Measurements from ENCODE around the gene BGN.

BGN gene

DNA sequence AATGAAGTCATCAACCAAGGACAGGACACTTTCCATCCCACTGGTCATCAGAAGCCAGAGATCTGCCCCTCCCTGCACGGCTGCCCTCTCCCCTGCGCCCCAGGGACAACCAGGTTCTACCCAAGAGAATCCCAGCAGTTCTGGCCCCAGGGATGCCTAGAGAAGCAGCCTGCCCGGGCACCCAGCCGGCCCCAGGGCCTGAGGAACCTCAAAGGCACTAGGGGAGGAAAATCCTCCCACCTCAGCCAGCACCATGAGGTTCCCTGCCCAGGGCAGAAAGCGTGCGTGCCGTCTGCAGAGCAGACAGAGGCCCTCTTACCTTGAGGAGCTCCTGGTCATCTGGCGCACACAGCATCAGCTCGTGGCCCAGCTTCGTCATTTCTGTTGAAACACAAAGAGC lies 32.5 kb upstream of the BGN start:
- no peak for DNase-seq

DNA sequence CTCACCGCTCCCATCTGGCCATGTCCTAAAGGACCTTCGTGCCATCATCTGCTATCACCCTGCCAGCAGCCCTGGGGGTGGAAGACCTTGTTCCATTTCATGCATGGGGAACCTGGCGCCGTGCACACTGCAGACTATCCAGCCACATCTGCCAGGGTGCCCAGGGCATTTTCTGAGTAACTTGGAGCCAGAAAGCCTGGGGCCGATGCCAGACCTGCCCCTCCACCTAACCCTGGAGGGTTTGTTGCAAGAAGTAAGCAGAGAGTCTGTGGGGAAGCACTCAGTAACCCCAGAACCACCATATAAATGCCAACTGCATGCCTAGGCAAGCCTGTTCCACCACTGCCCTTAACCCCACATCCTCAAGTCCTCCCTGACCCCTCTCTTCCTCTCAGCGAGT lies 31.7 kb upstream of the BGN start:
- DNase-seq: no peak

DNA sequence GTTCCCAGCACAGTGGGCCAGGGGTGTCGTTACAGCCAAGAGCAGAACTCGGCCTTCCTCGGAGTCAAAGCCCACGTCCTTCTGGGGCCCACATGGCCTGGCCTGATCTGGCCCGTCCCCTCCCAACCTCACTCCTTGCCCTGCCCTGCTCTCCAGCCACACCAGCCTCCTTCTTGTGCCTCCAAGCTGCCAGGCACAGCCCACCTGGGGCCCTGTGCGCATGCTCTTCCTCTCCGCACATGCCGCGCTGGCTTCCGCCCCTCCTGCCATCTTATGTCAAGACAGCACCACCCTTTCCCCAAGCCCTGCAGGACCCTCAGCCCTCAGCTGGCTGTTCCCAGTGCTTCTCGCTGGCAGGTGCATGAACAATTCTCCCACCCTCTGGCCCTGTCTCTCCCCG lies 31.2 kb upstream of the BGN start:
- no peak for DNase-seq

DNA sequence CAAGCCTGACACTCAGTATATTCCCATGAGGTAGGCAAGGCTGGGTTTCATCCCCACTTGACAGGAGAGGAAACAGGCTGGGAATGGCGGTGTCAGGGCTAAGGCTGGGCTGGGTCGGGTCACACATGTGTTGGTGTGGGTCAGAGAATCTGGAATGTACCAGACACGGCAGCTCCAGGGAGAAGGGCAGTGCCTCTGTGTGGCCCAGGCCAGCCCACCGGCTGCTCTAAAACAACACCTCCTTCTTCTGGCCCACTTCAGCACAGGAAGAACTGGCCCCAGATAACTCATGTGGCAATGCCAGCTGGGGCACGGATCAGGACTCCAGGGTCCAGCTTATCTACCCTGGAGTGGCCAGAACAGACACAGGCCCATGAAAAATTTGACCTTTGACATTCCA lies 30.7 kb upstream of the BGN start:
- no peak for DNase-seq

DNA sequence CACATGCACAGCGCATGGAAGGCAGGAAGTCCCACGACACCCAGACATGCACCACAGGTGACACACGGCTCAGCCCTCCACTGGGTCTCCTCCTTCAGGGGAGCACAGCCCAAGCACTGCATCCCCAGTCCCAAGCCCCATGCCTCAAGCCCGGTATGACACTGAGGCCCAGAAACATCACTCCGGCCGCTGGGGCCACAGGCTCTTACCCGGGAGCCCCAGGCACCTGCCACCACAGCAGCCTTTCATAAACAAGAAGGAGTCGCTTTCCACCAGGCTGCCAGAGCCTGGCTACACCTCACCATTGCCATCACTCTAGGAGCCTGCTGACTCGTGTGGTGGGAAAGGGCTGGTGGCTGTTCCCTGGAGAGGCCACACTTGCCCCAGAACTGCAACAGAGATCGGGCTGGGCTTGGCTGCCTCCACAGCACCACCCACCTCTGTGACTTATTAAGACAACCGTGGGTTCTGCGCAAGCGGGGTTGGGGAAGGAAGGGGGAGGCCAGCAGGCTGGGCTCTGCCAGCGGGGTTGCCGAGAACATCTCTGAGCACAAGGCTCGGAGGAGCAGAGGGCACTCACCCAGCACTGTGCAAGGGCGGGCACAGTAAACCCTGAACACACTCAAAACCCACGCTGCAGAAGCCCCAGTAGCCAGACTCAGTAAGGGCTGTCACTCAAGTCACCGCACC lies 28.9 kb upstream of the BGN start:
- no peak for DNase-seq

DNA sequence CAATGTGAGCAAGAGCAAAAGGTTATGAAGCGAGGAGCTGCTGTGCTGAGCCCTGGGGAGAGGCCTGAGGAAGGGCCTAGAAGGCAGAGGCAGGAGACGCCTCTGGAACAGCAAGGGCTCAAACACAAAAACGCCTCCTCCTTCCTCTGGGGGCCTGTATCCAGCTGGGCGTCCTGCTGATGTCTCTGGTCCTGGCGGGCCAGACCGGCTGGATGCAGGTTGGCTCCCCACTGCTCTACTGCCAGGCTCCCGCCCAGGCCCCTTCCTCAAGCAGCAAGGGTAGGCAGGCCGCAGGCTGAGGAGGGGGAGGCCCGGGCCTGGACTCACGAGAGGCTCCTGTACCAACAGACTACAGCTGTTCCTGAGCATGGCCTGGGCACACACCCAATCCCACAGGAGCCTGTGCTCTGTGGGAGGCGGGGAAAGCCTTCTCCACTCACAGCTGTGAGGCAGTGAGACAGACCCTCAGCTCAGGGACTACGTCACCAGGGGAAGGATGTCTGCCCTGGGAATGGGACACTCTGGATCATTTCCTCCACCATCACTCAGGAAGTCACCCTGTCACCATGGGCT lies 26.7 kb upstream of the BGN start:
- DNase-seq: no peak

DNA sequence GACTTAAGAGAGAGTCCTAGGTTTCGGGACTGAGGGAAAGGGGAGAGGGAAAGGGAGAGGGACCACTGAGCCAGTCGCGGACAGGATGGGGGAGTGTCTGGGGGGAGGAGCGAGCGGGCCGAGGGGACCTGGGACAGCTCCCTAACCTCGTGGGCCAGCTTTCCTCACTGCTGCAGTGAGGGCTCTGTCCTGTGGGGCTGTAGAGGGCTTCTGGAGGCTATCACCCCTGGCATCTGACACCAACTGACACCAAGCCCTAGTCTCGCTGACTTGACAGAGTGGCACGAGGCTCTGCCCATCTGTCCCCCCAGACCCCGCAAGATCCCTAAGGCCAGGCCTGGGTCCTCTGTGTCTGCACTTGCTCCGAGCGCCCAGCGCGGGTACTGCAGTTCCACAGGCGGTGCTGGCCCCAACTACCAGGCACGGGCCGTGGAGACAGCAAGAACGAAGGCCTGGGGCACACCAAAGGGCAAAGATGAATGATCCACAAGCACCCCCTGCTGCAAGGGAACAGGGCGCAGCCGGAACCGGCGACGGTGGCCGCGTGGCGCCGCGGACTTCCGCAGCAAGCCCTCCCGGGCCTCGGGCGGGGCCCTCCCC lies 24.9 kb upstream of the BGN start:
- DNase-seq: no peak

DNA sequence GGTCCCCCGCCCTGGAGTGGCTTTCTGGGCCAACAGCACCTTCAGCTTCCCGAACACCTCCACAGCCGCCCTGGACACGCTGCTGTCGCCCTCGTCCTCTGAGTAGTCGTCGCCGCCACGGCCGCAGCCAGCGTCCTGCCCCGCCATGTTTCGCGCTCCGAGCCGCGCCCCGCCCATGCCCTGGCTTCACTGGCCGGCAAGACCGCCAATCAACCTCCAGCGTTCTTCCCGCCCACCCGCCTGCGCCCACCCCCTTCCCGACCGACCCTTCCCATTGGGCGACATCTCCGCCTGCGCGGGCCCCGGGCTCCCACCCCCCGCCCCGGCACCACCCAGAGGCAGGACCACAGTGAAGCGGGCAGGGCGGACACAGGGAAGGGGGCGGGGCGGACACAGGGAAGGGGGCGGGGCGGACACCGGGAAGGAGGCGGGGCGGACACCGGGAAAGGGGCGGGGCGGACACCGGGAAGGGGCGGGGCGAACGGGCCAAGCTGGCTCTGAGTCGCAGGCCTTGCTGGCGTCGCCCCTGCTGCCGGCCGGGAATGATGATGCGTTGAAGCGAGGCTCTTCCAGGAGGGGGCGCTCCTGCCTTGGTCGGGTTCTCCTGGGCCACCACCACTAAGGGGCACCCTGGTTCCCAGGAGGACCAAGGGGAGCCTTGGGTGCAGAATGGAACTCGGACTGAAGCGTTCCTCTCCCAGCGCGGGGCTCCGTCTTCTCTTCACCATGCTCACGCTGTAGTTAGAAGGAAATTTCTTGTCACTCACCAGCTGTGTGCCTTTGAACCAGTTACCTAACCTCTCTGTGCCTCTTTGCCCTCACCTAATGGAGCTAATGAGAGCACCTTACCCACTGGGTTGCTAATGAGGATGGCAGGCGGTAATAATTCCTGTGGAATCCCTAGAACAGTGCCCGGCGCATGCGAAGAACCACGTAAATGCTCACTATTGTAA lies 24.1 kb upstream of the BGN start, which contains the start of gene HAUS7:
TSS of gene HAUS7 (minus strand) at position 166 of the 953 bp plus-strand sequence. CDS start at position 147, 19 bp downstream.
- DNase-seq: peak; percentile 92

DNA sequence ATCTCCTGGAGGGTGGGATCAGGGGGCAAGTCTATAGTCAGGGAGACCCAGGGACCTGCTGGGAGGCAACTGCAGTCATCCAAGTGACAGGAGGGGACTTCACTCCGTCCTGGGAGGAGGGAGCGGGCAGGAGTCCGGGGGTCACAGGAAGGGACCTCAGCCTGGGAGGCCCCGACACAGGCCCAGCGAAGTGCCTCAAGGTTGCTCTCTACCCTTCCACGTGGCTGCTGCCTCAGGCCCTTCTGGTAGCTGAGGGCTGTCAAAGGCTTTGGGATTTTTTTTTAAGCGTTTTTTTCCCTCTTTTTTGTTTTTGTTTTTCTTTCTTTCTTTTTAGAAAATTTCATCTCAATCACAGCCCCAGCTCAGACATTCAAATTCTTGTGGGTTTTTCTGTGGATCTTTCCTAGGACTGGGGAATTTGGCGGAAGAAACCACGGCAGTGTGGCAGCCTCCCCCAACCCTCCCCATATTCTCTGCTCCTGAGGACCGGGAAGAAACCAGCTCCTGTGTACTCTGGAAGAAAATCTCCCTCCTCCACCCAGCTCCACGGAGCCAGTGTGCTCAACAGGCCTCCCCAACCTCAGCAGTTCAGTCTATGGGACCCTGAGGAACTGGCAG lies 23.0 kb upstream of the BGN start:
- DNase-seq: no peak

DNA sequence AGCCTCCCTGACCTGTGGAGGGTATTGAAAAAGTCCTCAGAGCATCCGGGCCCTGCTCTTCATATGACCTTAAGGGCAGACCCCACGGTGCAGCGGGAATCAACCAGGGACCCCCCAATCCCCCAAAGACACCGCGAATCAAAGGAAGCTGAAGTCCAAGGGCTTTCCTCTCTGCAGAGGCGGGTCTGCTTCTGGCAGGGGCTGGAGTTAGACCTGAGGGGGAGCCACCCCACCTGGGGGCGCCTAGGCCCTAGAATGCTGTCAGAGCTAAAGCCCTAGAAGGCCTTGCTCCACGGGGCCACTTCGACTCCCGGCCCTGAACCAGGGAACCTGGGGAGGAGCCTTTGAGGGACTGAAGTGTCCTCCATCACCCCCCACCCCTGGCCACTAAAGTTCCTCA lies 21.7 kb upstream of the BGN start:
- DNase-seq: no peak

DNA sequence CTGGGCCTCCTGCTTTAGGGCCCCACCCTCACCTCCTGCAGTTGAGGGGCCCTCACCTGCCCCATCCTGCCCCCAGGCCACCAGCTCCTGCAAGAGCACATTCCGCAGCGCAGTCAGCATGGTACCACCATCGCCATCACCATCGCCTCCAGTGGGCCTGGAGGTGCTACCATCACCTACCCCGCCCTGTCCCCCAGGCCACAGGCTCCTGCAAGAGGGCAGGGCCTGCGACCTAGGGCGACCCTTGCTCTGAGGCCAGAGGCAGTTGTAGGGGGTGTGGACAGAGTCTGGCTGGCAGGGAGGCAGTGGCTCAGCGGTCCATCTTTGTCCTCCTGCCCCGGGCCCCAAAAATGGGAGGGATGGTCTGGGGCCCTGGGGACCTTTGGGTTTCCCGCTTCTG lies 20.5 kb upstream of the BGN start:
- no peak for DNase-seq

DNA sequence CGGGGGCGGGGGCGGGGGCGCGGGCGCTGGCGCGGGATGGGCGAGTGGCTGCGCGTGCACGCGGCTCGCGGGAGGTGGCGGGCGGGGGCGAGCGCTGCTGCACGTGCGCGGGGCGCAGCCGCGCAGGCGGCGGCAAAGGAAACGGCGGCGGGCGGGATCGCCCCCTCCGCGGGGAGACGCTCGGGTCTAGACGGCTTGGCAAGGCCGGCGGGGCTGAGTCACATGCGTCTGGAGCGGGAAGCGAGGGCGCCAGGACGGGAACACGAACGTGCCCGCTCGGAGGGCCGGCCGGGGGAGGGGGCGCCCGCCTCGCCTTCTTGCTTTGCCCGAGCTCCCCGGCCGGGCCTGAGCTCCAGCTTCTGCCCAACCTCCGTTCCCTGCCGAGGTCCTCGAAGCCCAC lies 20.1 kb upstream of the BGN start:
- DNase-seq: peak; percentile 10

DNA sequence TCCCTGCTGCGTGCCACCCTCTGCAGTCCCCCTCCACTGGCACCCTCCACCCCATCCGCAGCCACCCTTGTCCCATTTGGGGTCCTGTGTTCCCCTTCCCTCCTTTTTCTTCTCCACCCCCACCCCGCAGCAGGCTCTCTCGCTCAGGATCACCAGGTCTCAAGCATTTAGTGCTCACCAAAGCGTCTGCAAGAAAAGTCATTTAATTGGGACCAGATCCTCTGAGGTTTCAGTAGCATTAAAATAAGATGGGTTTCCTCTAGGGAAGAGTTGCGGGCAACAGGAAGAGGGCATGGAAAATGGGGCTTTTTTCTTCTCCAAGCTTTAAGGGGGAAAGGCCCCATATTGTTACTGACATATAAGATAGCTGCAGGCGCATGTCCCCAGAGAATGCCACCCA lies 19.5 kb upstream of the BGN start:
- DNase-seq: no peak

DNA sequence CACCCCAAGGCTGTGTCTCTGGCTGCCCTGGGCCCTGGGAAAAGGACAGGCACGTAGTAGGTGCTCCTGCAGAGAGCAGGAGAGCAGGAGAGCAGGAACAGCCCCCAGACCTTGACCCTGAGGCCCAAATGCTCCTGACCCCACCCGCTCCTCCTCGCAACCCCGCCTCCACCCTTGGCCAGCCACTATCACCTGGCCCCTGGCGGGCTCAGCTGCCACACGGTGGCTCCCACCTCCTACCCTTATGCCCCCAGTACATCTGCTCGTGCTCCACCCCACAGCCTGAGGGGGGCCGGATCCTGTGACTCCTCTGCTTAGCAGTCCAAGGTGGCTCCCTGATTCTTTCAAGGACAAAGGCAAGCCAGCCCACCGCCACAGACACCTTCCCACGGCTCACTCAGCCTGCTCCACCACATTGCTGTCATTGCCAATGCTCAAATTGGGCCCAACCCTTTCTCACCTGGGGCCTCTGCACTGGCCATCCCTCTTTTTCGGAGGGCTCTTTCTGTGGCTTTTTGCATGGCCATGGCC lies 19.0 kb upstream of the BGN start:
- DNase-seq: no peak

DNA sequence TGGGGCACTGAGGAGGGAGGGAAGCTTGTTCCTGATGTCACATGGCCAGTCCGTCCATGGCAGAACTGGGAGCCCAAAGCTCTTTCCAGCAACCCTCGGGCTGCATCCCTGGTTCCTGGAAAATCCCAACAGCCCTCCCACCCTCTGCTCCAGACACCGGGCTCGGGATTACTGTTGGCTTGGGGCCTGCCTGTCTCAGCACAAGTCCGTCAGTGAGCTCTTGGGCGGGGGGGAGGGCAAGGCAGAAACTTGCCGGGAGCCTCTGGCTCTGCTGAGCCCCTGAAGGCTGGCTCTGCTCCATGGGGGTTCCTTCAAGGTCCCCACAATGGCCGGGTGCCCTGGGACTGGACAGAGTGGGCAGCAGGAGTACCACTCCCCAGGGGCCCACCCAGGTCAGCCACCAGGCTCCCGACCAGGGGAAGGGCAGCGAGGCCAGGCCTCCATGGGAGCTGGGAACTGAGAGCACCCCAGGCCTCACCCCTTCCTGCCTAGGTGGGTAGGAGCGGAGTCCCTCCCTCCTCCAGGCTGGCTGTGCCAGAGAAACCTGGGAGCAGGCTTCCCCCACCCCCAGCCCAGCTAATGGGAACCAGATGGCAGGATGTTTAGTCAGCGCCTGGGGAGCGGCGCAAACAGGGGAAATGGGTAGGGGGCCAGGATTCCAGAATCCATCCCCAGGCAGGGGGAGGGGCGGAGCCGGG lies 18.0 kb upstream of the BGN start:
- DNase-seq: no peak

DNA sequence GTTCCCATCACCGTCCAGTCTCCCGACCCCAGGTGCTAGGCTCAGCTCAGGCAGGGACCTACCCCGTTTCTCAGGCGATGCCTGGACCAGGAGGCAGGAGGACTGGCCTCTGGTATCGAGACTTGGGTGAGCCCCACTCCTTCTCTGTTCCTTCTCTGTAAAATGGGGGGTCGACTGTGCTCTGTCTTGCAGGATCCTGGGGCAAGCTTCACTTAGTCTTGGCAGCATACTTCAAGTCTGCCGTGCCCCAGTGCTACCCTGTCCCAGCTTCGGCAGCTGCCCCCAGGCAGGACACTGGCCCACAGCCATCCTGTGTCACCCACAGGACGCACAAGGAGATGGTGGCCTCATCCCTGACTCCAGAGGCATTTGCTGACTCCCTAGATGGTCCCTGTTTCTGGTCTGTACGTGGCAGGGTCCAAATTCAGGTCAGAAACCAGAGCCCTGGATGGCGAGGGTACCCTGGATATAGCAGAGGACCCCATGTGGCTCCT lies 17.4 kb upstream of the BGN start:
- no peak for DNase-seq

DNA sequence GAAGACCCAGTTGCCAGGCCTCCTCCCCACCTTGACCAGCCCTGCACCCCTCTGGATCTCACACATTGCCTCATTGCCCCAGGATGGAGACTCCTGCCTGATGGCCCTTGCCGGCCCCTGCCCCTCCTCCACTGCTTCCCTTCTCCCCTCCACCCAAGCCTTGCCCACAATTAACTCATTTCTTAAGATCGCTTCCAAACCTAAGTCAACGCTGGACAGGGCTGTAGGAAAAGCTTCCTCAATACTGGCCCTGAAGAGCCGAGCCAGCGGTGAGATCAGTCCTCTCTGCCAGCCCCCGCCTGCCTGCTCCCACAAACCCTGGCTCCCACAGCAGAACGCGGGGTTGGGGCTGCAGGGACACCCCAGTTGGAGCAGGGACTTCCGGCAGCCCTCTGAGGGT lies 16.9 kb upstream of the BGN start:
- no peak for DNase-seq

DNA sequence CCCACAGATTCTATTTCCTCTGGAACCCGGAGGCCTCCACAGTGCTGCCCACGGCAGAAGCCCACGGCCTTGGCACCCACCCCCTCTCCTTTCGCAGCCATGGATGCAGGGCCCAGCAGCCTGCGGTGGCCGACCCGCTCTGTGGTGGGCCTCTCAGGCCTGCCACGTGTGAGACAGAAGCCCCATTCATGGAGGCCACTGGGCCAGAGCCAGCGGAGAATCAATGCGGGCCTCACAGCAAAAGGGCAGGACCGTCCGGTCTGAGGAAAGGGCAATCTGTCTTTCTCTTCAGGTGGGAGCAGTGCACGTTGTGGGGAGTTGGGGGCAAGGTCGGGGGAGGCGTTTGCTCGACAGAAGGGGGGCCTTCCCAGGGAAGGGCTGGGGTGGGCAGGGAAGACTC lies 16.0 kb upstream of the BGN start:
- DNase-seq: no peak

DNA sequence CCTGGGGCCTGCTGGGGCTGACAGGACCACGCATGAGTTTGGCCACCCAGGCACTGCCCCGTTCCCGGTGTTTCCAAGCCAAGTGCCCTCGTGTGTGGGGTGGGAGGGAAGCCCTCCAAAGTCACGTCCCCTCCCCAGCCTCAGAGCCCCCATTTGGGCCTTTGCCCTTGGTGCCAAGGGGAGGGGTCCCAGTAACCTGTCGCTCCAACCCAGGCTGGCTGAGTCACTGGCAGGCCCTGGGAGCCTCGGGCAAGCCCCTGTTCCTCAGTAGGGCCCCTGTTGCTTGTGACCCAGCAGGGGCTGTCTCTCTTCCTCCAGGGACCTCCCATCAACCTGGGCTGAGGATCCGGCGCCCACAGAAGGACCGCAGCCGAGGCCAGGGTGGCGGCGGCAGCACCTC lies 13.7 kb upstream of the BGN start:
- no peak for DNase-seq

DNA sequence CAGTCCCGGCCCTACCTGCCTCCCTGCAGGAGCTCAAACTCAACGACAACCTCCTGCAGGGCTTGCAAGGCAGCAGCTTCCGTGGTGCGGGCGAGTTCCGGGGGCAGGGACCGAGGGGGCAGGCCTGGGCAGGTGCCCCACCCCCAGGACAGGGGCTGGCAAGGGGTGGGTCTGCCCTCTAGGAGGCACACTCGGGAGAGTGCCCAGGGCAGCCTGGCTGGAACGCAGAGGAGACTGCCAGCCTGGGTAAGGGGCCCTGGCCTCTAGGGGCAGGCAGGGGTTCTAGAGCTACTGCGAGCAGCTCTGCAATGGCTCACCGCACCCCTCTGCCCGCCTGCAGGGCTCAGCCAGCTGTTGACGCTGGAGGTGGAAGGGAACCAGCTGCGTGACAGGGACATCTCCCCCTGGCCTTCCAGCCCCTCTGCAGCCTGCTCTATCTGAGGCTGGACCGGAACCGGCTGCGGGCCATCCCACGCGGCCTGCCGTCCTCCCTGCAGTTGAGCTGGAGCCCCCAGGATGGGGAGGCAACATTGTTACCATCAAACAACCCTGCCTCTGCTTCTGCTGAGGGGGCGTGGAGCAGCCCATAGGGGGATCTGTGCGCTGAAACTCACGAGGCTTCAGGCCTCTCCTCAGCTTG lies 12.3 kb upstream of the BGN start:
- no peak for DNase-seq

DNA sequence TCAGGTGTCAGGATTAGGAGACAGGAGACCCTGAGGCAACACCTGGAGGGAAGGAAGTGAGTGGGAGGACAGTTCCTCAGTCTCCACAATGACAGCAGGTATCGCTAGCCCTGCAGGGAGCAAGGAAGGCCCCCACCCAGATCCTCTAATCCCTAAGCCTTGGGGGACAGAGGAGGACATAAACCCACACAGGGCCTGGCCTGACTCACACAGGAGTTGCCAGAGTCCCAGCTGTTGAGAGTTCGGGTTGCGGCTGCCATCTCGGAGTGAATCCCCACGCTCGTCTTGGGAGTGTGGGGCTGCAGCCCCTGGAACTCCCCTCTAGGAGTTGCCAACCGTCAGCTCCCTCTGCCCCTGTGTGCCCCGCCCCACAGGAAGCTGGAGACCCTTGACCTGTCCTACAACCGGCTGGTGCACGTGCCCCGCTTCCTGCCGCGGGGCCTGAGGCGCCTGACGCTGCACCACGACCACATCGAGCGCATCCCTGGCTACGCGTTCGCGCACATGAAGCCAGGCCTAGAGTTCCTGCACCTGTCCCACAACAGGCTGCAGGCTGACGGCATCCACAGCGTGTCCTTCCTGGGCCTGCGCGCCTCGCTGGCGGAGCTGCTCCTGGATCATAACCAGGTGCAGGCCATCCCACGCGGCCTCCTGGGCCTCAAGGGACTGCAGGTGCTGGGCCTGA lies 9.2 kb upstream of the BGN start:
- DNase-seq: no peak
